HCT116 (cell line): Measurements from ENCODE around the gene UCKL1. TPM values are rescaled to one million over a fixed set of nuclear protein-coding genes. Genes with fewer than 3 reads are reported as not detected.

ENCODE experiments used
- ATAC-seq: fragments of 200-7000 bp; cut with Tn5 transposase; 2 replicates; pipeline ENCODE4 v1.9.1; 2020; ENCODE audit warnings: mild to moderate bottlenecking, moderate library complexity
- Bru-seq: library from RNA; stranded (reverse); fragments of 400-500 nt; gene quantifications from one replicate; lab custom pipeline; 2021; lab: Mats Ljungman, UMichigan
- BruChase-seq, 2 experiments: library from RNA; stranded (reverse); fragments of 400-500 nt; gene quantifications; one replicate each; lab custom pipeline; 2021; lab: Mats Ljungman, UMichigan
- BruUV-seq: library from RNA; stranded (reverse); fragments of 400-500 nt; replicated peaks from 2 replicates; lab custom pipeline; 2021; lab: Mats Ljungman, UMichigan
- CTCF ChIA-PET: fragments of 300-600 bp; sonication (Branson Sonifier 250); formaldehyde crosslinking; loops from one replicate; lab custom pipeline; 2021; ENCODE audit warnings: antibody characterized with exemption; lab: Charles Lee
- POLR2A ChIA-PET: fragments of 300-600, 350-600 bp; sonication (Branson Sonifier 250); formaldehyde crosslinking; loops from one replicate; lab custom pipeline; 2021; ENCODE audit warnings: antibody characterized with exemption; lab: Charles Lee
- RAD21 ChIA-PET, 2 experiments: fragments of 300-600 bp; sonication (Branson Sonifier 250); formaldehyde crosslinking; loops; one replicate each; lab custom pipeline; 2023; ENCODE audit warnings: low total read pairs in 2 of 2; ENCODE audit not compliant: uncharacterized antibody in 2 of 2, unreplicated experiment in 2 of 2, low non-redundant PET in 1 of 2; lab: Charles Lee
- DNase-seq: peaks from one replicate; pipeline ENCODE4 v3.0.0-alpha.2; 2010; ENCODE audit warnings: low read depth, low spot score
- H2AFZ ChIP-seq: fragments of 200-600 bp; shearing (Covaris generic), sonication (generic); 2 replicates; pipeline ENCODE4 v1.6.1; 2017; ENCODE audit warnings: low read depth, mixed run types, mixed read lengths, antibody characterized with exemption, low read length; ENCODE audit not compliant: poor library complexity, severe bottlenecking
- H3K27ac ChIP-seq: 2 replicates; pipeline ENCODE4 v1.5.1; 2012; ENCODE audit warnings: low read depth, low read length
- H3K27me3 ChIP-seq: fragments of 200-600 bp; sonication (generic); 2 replicates; pipeline ENCODE4 v1.6.1; 2016; ENCODE audit warnings: mixed run types, low read length, mixed read lengths; ENCODE audit not compliant: insufficient read depth
- H3K36me3 ChIP-seq, 2 experiments: fragments of 200-500 bp in 1 of 2; fragments of 200-600 bp in 1 of 2; sonication (Bioruptor generic) in 1 of 2; sonication (generic) in 1 of 2; 2 replicates each; pipeline versions ENCODE4 v1.5.1 to v1.6.1; 2014 to 2016; ENCODE audit warnings: low read length in 2 of 2, inconsistent platforms in 1 of 2, mixed read lengths in 1 of 2, mixed run types in 1 of 2; ENCODE audit not compliant: insufficient read depth in 2 of 2, control insufficient read depth in 1 of 2
- H3K4me1 ChIP-seq, 2 experiments: fragments of 200-600 bp in 1 of 2; sonication (generic) in 1 of 2; 2 replicates each; pipeline versions ENCODE4 v1.5.1 to v1.6.1; 2012 to 2017; ENCODE audit warnings: low read length in 2 of 2, inconsistent platforms in 1 of 2, mild to moderate bottlenecking in 1 of 2, mixed read lengths in 1 of 2, mixed run types in 1 of 2, moderate library complexity in 1 of 2; ENCODE audit not compliant: insufficient read depth in 2 of 2, control insufficient read depth in 1 of 2
- H3K4me2 ChIP-seq: fragments of 200-600 bp; sonication (generic); 2 replicates; pipeline ENCODE4 v1.6.1; 2017; ENCODE audit warnings: mixed run types, low read length, mixed read lengths
- H3K4me3 ChIP-seq, 2 experiments: fragments of 200-600 bp in 1 of 2; sonication (generic) in 1 of 2; replicated peaks in 1 of 2; 2 replicates each; pipeline ENCODE4 v1.5.1; 2011 to 2016; ENCODE audit warnings: low read length in 2 of 2, control low read depth in 1 of 2, low read depth in 1 of 2, mild to moderate bottlenecking in 1 of 2, mixed read lengths in 1 of 2, mixed run types in 1 of 2
- H3K79me2 ChIP-seq: fragments of 200-600 bp; sonication (generic); 2 replicates; pipeline ENCODE4 v1.6.1; 2017; ENCODE audit warnings: mild to moderate bottlenecking, mixed run types, low read length, moderate library complexity, mixed read lengths; ENCODE audit not compliant: insufficient read depth
- H3K9ac ChIP-seq: fragments of 200-600 bp; sonication (generic); 2 replicates; pipeline ENCODE4 v1.6.1; 2016; ENCODE audit warnings: low read length, mixed read lengths
- H3K9me2 ChIP-seq: fragments of 200-600 bp; sonication (generic), shearing (Covaris generic); 2 replicates; pipeline ENCODE4 v1.6.1; 2017; ENCODE audit warnings: mixed run types, mild to moderate bottlenecking, moderate library complexity; ENCODE audit not compliant: insufficient read depth
- H3K9me3 ChIP-seq, 2 experiments: fragments of 200-500 bp in 1 of 2; fragments of 200-600 bp in 1 of 2; sonication (Bioruptor generic) in 1 of 2; sonication (generic) in 1 of 2; 2 replicates each; pipeline ENCODE4 v1.6.1; 2014 to 2017; ENCODE audit warnings: low read length in 2 of 2, mixed read lengths in 2 of 2, inconsistent platforms in 1 of 2, low read depth in 1 of 2, mild to moderate bottlenecking in 1 of 2, mixed run types in 1 of 2, moderate library complexity in 1 of 2; ENCODE audit not compliant: control insufficient read depth in 1 of 2, insufficient read depth in 1 of 2
- H4K20me1 ChIP-seq: fragments of 200-600 bp; sonication (generic), shearing (Covaris generic); 2 replicates; pipeline ENCODE4 v1.6.1; 2017; ENCODE audit warnings: mixed run types, mild to moderate bottlenecking, moderate library complexity; ENCODE audit not compliant: insufficient read depth
- CBX3 ChIP-seq: IDR thresholded peaks from 2 replicates; pipeline ENCODE4 v1.6.1; 2012; ENCODE audit warnings: low read depth
- EZH2 ChIP-seq: fragments of 200-600 bp; sonication (generic); IDR thresholded peaks from 2 replicates; pipeline ENCODE4 v1.6.1; 2017; ENCODE audit warnings: antibody characterized with exemption, mixed run types
- POLR2A ChIP-seq: IDR thresholded peaks from 2 replicates; pipeline ENCODE4 v1.7.0; 2011; ENCODE audit warnings: borderline replicate concordance; ENCODE audit not compliant: insufficient read depth, insufficient read length; ENCODE audit errors: extremely low read depth
- POLR2AphosphoS5 ChIP-seq: IDR thresholded peaks from 2 replicates; pipeline ENCODE4 v1.6.1; 2011; ENCODE audit warnings: mild to moderate bottlenecking, low read depth, low read length, moderate library complexity
- TCF7L2 ChIP-seq: IDR thresholded peaks from 2 replicates; pipeline ENCODE4 v1.7.0; 2011; ENCODE audit warnings: borderline replicate concordance, inconsistent platforms; ENCODE audit not compliant: insufficient read depth, insufficient read length; ENCODE audit errors: extremely low read depth
- YY1 ChIP-seq: IDR thresholded peaks from 2 replicates; pipeline ENCODE4 v1.6.1; 2011; ENCODE audit warnings: low read length, low read depth, moderate library complexity, mild to moderate bottlenecking; ENCODE audit not compliant: insufficient replicate concordance; ENCODE audit errors: extremely low read depth
- ZFX ChIP-seq: fragments of 450-650 bp; IDR thresholded peaks from 2 replicates; pipeline ENCODE4 v1.6.1; 2017
- ZNF274 ChIP-seq: fragments of 200-500 bp; sonication (Bioruptor generic); IDR thresholded peaks from 2 replicates; pipeline ENCODE4 v1.6.1; 2014; ENCODE audit warnings: mild to moderate bottlenecking, low read depth, low read length, inconsistent platforms
- intact Hi-C: fragments of 100-400 bp; cut with micrococcal nuclease; formaldehyde crosslinking; loops from 2 replicates; pipeline ENCODE4 v1.10.0; 2022
- long read RNA-seq: library from polyadenylated mRNA; unstranded; transcript quantifications from one replicate; pipeline ENCODE4 v2.0.0, GENCODE V29; 2021; ENCODE audit not compliant: unreplicated experiment
- polyA plus RNA-seq: library from polyadenylated mRNA; unstranded; fragments of >200 nt; gene quantifications from 2 replicates; pipeline ENCODE4 v1.2.1, GENCODE V29; 2012; ENCODE audit warnings: missing spikeins
- total RNA-seq: library from RNA; stranded (reverse); gene quantifications from one replicate; pipeline ENCODE4 v1.2.1, GENCODE V29; 2021; ENCODE audit not compliant: unreplicated experiment
- TF ChIP-seq, protein P1 (sequence below): IDR thresholded peaks from 2 replicates; pipeline ENCODE4 v1.6.1; 2011; ENCODE audit warnings: mild to moderate bottlenecking, low read length, moderate library complexity; ENCODE audit not compliant: insufficient replicate concordance; ENCODE audit errors: extremely low read depth

The UCKL1 gene
- total RNA-seq, result 54.2 TPM
- polyA plus RNA-seq, result 67.3 and 79.7 TPM in 2 replicates
- percentile 52 among the genes with signal in this experiment for Bru-seq, nascent RNA
- BruChase-seq, experiment 1, labeled RNA remaining after a 6-hour chase, result percentile 81 among the genes with signal in this experiment
- percentile 74 among the genes with signal in this experiment for BruChase-seq, experiment 2, labeled RNA remaining after a 2-hour chase
- long read RNA-seq, partial matches to known transcripts, result 142 of 244 reads
- long read RNA-seq, other reads (novel, unspliced or antisense), result 102 of 244 reads

DNA sequence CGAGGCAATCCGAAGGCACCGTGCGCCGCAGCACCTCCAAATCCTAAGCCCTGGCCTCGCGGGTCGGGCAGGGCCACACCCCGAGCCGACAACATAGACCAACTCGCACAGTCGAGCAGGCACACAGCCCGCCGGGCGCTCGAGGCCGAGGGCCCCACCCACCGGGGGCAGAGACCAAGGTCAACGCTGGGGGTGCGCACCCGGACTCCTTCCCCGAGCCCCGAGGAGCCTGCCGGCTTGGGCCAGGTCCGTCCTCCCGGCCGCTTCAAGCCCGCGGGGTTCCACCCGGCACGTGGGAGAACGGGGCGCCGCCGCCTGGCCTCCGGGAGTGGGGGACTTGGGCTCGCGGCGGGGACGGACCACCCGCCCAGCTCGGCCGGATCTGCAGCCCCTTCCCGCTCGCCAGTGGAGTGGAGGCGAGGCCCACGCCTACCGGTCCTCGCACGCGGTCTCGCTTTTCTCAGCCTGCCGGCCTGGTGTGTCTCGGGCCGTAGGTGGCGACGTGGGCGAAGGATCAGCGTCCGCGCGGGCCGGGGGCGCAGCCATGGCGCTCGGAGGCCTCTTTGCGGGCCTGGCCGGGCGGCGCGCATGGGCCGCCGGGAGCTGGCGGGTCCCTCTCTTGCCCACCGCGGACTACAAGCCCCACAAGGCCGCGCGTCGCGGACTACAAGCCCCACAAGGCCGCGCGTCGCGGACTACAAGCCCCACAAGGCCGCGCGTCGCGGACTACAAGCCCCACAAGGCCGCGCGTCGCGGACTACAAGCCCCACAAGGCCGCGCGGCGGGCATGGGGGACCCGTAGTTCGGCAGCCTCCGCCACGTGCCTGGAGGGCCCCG, at the start of gene UCKL1:
Gene UCKL1, minus strand, starts transcription at position 590 of the 837 bp plus-strand sequence. Its CDS starts 44 bp downstream, at position 546.
- Histone ChIP-seq H3K4me3 (peak within 1 kb of the TSS; percentile 90 to 96), H3K27me3 (no peaks in the 10 kb centered on the region), H3K36me3 (no peaks in the 10 kb centered on the region; a peak in 1 of 4 replicates), H3K27ac (peak within 1 kb of the TSS; percentile 99), H3K4me2 (peak within 1 kb of the TSS; percentile 96), H4K20me1 (no peaks in the 10 kb centered on the region), H3K79me2 (peaks cover 51% of the 10 kb centered on the region), H3K9me3 (no peaks in the 10 kb centered on the region), H2AFZ (no peak within 1 kb of the TSS), H3K9ac (peak within 1 kb of the TSS; percentile 96), H3K9me2 (no peaks in the 10 kb centered on the region), H3K4me1 (peaks cover 17 to 60% of the 10 kb centered on the region in 2 experiments; a peak in 3 of 4 replicates)
- intact Hi-C loops, result loop anchor here (2.0 to 5.0 kb wide), 2 partner anchors 25 to 259 kb away; partner anchors contain the start of genes PRPF6 and TNFRSF6B
- BruUV-seq, result no TSS peak
- ATAC-seq (peak; percentile 75), DNase-seq (peak; percentile 79)
- ChIA-PET RAD21 (interaction anchor here in 1 of 2 experiments (0.7 to 1.0 kb wide), 2 partner anchors 18 to 220 kb away, joined by 3 read pairs; partner anchors contain the start of gene LIME1), CTCF (interaction anchor here (1.0 kb wide), 1 partner anchor 25 kb away, joined by 3 read pairs; no protein-coding TSS in a partner anchor), POLR2A (no interaction called here)
- TF ChIP-seq CBX3, result no peak
- no peak for TF ChIP-seq POLR2A
- TF ChIP-seq POLR2AphosphoS5, result peak; percentile 87
- no peak for TF ChIP-seq ZNF274
- peak; percentile 63 for TF ChIP-seq TCF7L2
- TF ChIP-seq YY1, result peak; percentile 85
- peak; percentile 98 for TF ChIP-seq ZFX
- no peak for TF ChIP-seq EZH2
- TF ChIP-seq, protein P1, sequence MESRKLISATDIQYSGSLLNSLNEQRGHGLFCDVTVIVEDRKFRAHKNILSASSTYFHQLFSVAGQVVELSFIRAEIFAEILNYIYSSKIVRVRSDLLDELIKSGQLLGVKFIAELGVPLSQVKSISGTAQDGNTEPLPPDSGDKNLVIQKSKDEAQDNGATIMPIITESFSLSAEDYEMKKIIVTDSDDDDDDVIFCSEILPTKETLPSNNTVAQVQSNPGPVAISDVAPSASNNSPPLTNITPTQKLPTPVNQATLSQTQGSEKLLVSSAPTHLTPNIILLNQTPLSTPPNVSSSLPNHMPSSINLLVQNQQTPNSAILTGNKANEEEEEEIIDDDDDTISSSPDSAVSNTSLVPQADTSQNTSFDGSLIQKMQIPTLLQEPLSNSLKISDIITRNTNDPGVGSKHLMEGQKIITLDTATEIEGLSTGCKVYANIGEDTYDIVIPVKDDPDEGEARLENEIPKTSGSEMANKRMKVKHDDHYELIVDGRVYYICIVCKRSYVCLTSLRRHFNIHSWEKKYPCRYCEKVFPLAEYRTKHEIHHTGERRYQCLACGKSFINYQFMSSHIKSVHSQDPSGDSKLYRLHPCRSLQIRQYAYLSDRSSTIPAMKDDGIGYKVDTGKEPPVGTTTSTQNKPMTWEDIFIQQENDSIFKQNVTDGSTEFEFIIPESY, result peak; percentile 78
